ENCODE data around the gene TMEM213.
"Not testable (repeated sequence)": the region's sequence is repeated elsewhere in the genome, so short reads cannot be mapped to it uniquely, and the experiment has no call there.

The TMEM213 gene

DNA sequence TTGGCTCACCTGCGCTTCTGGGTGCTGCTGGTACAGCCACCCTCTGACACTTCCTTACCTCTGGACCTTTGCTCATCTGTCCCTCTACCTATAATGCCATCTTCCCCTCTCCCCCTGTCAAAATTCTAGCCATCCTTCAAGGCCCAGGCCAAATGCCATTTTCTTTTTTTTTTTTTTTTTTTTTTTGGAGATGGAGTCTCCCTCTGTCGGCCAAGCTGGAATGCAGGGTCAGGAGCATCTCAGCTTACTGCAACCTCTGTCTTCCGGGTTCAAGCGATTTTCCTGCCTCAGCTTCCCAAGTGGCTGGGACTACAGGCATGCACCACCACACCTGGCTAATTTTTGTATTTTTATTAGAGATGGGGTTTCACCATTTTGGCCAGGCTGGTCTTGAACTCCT, 748 bp upstream of the TMEM213 start:
- DNase-seq (ENCODE audit: low read depth, low spot score), result not testable (repeated sequence)

DNA sequence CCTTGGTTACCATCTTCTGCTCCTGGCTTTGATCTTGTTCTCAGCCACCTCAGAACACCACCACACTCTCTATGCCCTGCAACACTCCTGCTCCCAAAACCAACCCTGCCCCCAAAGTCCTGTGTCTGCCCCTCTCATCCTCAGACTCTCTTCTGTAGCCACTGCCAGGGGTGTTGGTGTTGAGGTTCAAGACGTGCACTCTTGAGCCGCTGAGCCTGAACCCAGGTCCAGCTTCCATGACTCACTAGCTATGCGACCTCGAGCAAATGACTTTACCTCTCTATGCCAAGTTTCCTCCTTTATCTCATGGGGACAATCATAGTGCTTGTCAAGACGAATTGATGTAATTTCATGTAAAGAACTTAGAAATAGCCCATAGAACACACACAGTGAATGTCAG, 1.0 kb downstream of the TMEM213 start:
- DNase-seq (ENCODE audit: low read depth, low spot score), result no peak

GRCh38 chr7:138799336-138800000, 1.7 kb downstream of the TMEM213 start:
- no peak for DNase-seq (ENCODE audit: low read depth, low spot score)

DNA sequence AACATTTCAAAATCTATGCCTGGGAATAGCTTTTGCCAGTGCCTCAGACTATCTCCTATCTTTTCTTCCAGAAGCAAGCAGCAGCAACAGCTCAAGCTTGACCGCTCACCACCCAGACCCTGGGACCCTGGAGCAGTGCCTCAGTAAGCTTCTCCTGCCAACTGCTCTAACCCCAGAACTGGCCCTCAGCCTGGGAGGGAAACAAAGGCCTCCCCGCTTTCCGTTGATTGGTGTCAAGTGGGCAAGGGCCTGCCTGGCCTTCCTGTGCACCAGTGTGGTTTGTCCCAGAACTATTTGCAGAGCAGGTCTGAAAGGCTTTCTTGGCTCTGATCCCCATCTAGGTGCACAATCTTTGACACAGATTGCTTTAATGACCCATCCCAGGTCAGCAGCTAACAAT, 3.5 kb downstream of the TMEM213 start:
- DNase-seq (ENCODE audit: low read depth, low spot score), result no peak

GRCh38 chr7:138802706-138803105, 4.9 kb downstream of the TMEM213 start:
- DNase-seq (ENCODE audit: low read depth, low spot score), result no peak

DNA sequence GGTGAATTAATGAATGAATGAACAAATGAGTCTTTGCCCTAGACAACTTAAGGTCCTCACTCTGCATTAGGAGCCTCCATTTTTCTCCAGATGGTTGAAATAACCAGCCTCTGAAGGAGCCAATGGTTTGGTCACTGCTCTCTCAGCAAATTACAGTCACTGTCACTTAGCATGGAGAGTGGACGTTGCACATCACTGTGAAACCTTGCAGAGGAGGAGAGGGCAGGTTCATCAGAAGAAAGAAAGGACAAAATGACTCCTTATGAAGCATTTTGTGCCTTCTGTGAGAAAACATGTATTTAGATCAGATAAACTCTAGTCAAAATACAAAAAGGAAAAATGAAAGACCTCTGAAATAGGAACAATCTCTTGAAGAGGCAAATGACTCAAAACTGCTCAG, 6.8 kb downstream of the TMEM213 start:
- DNase-seq (ENCODE audit: low read depth, low spot score), result no peak

DNA sequence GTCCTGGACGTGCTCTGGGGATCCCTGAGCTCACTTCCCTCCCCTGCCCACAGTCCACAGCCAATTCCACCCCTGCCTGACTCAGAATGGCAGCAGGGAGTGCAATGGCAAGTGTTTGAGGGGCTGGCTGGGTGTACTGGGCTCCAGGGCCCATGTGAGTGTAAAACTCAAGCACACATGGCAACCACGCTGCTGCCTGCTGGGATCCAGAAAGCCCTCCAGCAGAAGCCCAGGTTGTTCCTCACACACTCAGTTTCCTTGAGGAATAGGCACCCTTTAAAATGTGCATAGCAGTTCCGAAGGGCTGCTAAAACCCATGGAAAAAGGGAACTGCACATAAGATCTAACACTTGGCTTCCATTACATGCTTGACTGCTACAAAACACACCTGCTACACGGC, 11.6 kb downstream of the TMEM213 start:
- no peak for DNase-seq (ENCODE audit: low read depth, low spot score)

GRCh38 chr7:138811327-138811726, 13.5 kb downstream of the TMEM213 start:
- not testable (repeated sequence) for DNase-seq (ENCODE audit: low read depth, low spot score)

GRCh38 chr7:138813945-138814344, 16.2 kb downstream of the TMEM213 start:
- no peak for DNase-seq (ENCODE audit: low read depth, low spot score)

- no peak for DNase-seq (ENCODE audit: low read depth, low spot score)
These were observed 17.1 kb downstream of the TMEM213 start for GRCh38 chr7:138814816-138815332.

- no peak for DNase-seq (ENCODE audit: low read depth, low spot score)
These were observed 18.9 kb downstream of the TMEM213 start for GRCh38 chr7:138816650-138817049.

- no peak for DNase-seq (ENCODE audit: low read depth, low spot score)
These were observed 21.8 kb downstream of the TMEM213 start for GRCh38 chr7:138819625-138820024.

DNA sequence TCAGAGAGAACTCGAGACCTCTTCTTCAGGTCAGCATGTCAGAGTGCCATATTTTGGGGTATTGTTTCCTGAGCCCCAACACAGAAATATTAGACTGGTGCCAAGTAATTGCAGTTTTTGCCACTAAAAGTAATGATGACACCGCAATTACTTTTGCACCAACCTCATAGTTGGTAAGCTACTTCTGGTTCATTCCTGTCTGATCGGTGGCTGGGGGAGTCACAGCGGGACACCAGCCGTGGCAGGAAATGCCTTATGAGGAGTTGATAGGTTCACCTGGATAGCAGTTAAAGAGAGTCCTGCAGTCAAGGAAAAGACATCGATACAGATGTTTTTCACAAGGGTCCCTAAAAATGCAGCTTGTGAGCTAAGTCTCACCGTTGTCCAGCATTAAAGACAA, 24.1 kb downstream of the TMEM213 start:
- DNase-seq (ENCODE audit: low read depth, low spot score), result no peak

DNA sequence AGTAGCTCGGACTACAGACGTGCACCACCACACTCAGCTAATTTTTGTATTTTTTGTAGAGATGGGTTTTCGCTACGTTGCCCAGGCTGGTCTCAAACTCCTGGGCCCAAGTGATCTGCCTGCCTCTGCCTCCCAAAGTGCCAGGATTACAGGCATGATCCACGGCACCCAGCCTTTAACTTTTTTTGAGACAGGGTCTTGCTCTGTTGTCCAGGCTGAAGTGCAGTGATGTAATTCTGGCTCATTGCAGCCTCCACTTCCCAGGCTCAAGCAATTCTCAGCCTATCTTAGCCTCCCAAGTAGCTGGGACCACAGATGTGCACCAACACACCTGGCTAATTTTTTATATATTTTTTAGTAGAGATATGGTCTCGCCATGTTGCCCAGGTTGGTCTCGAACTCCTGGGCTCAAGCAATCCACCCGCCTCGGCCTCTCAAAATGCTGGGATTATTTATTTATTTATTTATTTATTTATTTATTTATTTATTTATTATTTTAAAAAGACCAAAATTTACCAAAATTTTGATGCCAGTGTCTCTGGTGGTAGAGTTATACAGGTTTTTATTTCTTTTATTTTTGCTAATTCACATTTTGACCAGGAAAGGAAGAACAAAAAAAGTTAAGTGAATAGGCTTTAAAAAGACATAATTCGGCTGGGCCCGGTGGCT, 25.2 kb downstream of the TMEM213 start:
- no peak for DNase-seq (ENCODE audit: low read depth, low spot score)

GRCh38 chr7:138825049-138825721, 27.4 kb downstream of the TMEM213 start:
- DNase-seq (ENCODE audit: low read depth, low spot score), result no peak

DNA sequence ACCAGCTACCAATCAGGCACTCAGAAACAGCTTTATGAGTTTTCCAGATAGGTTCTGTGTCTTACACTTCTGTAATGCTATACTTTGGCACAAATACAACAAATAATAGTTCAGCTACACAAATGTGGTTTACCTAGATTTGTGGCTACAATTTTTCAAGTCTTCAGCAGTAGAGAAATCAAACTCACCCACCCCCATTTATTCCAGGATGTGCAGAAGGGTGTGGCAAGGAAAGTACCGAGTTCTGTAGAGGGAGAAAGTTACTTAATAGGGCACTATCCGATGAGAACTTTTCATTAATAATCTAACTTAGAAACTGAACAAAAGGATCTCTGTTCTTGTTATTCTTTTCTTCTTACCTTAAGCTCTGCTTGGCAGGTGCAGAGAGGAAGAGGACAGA, 30.5 kb downstream of the TMEM213 start:
- no peak for DNase-seq (ENCODE audit: low read depth, low spot score)

DNA sequence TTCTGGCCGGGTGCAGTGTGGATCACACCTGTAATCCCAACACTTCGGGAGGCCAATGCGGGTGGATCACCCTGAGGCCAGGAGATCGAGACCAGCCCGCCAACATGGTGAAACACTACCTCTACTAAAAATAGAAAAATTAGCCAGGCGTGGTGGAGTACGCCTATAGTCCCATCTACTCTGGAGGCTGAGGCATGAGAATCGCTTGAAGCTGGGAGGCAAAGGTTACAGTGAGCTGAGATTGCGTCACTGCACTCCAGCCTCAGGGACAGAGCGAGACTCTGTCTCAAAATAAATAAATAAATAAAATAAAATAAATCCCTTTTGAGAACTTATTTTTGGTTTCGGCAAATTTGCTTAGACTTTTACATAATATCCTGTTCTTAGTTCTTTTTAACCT, 31.5 kb downstream of the TMEM213 start:
- no peak for DNase-seq (ENCODE audit: low read depth, low spot score)

GRCh38 chr7:138832966-138833365, 35.2 kb downstream of the TMEM213 start:
- no peak for DNase-seq (ENCODE audit: low read depth, low spot score)

DNA sequence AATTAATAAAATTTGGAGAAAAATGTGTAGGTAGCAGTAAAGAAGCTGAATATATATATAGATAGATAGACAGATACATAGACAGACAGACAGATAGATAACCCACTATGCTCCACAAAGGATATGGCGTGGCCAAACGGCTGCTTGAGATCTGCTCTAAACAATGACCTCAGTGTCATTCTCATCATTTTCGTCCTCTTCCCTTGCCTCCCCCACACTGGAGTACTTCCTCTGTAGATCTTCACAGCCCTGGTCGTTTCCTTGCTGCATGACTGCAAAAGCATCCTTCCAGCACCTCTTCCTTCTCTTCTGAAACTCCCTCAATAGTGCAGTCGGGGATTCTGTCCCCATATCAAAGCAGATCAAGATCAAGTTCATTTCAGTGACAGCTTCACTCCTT, 35.8 kb downstream of the TMEM213 start:
- DNase-seq (ENCODE audit: low read depth, low spot score), result no peak

DNA sequence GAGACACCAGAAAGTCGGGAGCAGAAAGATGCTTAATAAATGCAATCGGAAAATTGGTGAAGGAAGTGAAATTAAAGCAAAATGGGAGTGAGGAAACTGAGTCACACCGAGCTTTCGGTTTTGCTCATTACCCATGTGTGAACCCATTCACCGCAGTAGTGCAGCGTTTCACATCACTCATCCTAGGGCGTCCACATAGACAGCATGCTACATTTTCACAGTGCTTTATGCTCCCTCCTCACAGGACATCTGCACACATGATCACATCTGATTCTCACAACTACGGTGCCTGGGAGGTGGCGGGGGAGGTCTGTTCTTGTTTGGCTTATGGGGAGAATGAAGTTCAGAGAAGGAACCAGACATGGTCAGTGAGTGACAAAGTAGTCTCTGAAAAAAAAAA, 36.8 kb downstream of the TMEM213 start:
- DNase-seq (ENCODE audit: low read depth, low spot score), result no peak

- DNase-seq (ENCODE audit: low read depth, low spot score), result no peak
These were observed 37.3 kb downstream of the TMEM213 start for GRCh38 chr7:138835087-138835486.

DNA sequence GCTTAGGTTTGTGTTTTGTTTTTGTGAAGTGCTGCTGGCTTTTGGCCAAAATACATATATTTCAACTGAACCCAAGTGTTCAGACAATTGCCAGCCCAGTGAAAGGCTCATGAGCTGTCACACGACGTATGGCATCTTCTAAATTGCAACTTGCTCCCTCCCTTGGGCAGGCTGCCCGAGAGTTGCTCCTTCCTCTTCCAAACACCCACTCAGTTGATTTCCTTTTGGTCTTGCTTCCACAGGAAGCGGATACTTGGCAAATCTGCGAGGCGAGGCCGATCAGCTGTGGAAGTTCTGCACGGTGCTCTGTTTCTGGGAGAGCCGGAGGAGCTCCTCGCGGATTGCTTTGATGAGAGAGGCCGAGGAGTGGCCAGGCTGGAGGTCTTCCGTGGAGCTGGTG, 39.8 kb downstream of the TMEM213 start:
- DNase-seq (ENCODE audit: low read depth, low spot score), result no peak

DNA sequence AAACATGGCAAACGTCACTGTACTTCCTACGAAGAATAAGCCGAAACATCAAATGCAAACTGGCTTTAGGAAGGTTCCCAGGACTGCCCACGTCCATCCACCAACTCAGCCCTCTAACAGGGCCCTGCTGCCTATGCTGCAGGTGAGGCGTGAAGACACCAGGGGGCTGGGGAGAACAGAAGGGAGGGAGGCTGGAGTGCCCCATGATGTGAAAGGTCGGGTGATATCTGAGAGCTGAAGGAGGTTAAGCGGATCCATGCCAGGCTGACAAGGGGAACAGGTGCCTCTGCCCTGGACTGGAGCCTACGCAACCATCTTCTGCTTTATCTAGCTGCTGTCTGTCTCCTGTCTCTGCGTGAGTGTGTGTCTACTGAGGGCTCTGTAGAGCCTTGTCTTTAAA, 40.4 kb downstream of the TMEM213 start:
- DNase-seq (ENCODE audit: low read depth, low spot score), result no peak
